HEK293T (cell line): ENCODE data around the gene SNX33.

ENCODE experiments used
- CTCF ChIA-PET: fragments of 350-600 bp; formaldehyde crosslinking; extraction: SDS; loops from one replicate; lab custom pipeline; 2021; ENCODE audit warnings: antibody characterized with exemption, inconsistent platforms; lab: Yijun Ruan, JAX
- POLR2A ChIA-PET: fragments of 350-600 bp; formaldehyde crosslinking; extraction: SDS; loops from one replicate; lab custom pipeline; 2020; ENCODE audit warnings: antibody characterized with exemption, inconsistent platforms; lab: Yijun Ruan, JAX
- DNase-seq: peaks from one replicate; pipeline ENCODE4 v3.0.0; 2012; ENCODE audit warnings: mixed read lengths; ENCODE audit errors: extremely low spot score
- ARNT ChIP-seq: fragments of 450-650 bp; IDR thresholded peaks from 2 replicates; pipeline ENCODE4 v1.6.1; 2017; ENCODE audit warnings: mild to moderate bottlenecking
- BHLHE40 ChIP-seq: fragments of 450-650 bp; IDR thresholded peaks from 2 replicates; pipeline ENCODE4 v1.6.1; 2016; ENCODE audit warnings: mild to moderate bottlenecking, moderate library complexity, borderline replicate concordance
- CTBP1 ChIP-seq: fragments of 450-650 bp; IDR thresholded peaks from 2 replicates; pipeline ENCODE4 v1.6.1; 2016; ENCODE audit warnings: borderline replicate concordance
- ELF4 ChIP-seq: fragments of 450-650 bp; IDR thresholded peaks from 2 replicates; pipeline ENCODE4 v1.6.1; 2017; ENCODE audit warnings: antibody characterized with exemption
- FOXA1 ChIP-seq: fragments of 450-650 bp; IDR thresholded peaks from 2 replicates; pipeline ENCODE4 v1.6.1; 2016; ENCODE audit warnings: mild to moderate bottlenecking
- FOXK2 ChIP-seq: fragments of 450-650 bp; IDR thresholded peaks from 2 replicates; pipeline ENCODE4 v1.6.1; 2016; ENCODE audit warnings: mild to moderate bottlenecking
- FOXM1 ChIP-seq: fragments of 450-650 bp; IDR thresholded peaks from 2 replicates; pipeline ENCODE4 v1.6.1; 2017; ENCODE audit warnings: mild to moderate bottlenecking, borderline replicate concordance
- HDGF ChIP-seq: fragments of 450-650 bp; IDR thresholded peaks from 2 replicates; pipeline ENCODE4 v1.6.1; 2017; ENCODE audit warnings: antibody characterized with exemption, borderline replicate concordance
- L3MBTL2 ChIP-seq: fragments of 450-650 bp; conservative IDR thresholded peaks from 2 replicates; pipeline ENCODE4 v1.6.1; 2016; ENCODE audit warnings: mild to moderate bottlenecking
- LEF1 ChIP-seq: fragments of 450-650 bp; IDR thresholded peaks from 2 replicates; pipeline ENCODE4 v1.6.1; 2017; ENCODE audit warnings: mild to moderate bottlenecking, borderline replicate concordance
- NFRKB ChIP-seq: fragments of 450-650 bp; IDR thresholded peaks from 2 replicates; pipeline ENCODE4 v1.6.1; 2016; ENCODE audit warnings: mild to moderate bottlenecking, moderate library complexity
- SP1 ChIP-seq: fragments of 450-650 bp; IDR thresholded peaks from 2 replicates; pipeline ENCODE4 v1.6.1; 2017
- SUZ12 ChIP-seq: fragments of 450-650 bp; IDR thresholded peaks from 2 replicates; pipeline ENCODE4 v1.6.1; 2016; ENCODE audit warnings: mild to moderate bottlenecking
- TARDBP ChIP-seq: fragments of 450-650 bp; IDR thresholded peaks from 2 replicates; pipeline ENCODE4 v1.6.1; 2016
- ZNF384 ChIP-seq: fragments of 450-650 bp; IDR thresholded peaks from 2 replicates; pipeline ENCODE4 v1.6.1; 2016
- TF ChIP-seq, protein P1 (sequence below): fragments of 450-650 bp; IDR thresholded peaks from 2 replicates; pipeline ENCODE4 v1.6.1; 2016

Gene SNX33

DNA sequence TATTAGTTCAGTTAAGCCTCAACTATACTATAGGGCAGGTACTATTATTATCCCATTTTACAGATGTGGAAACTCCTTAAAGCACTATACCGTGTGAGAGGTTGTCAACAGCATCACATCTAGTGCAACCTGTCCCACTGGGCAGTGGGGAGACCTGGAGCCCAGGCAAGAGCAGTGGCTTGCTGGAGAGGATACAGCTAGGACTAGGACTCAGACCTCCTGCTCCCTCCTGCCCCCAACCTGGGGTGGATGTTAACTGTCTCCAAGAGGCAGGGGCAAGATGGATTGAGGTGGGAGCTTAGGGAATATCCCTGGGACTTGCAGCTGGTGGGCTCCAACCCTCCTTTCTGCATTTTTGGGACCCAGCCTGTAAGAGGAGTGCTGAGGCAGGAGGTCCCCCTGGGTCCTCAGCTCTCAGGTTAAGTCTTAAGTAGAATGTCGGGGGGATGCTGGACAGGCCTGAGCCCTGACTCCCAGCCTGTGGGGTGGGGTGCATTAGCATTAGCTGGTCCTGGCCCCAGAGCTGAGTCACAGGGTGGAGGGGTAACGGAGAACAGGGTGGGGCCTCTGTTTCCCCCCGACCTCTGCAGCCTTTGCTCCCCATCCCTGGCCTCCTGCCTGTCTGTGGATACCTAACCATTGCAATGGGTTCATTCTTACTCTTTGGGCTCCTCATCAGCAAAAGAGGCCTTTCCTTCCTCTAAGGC is 6.6 kb downstream of the SNX33 start:
- TF ChIP-seq ZNF384 (no peak), L3MBTL2 (no peak), ELF4 (no peak), SP1 (no peak)
- ChIA-PET CTCF (interaction anchor here (0.6 to 1.0 kb wide), 2 partner anchors 57 to 1974 kb away, joined by 3 to 4 read pairs; no protein-coding TSS in a partner anchor), POLR2A (interaction anchor here (1.0 to 1.3 kb wide), 4 partner anchors 7 to 202 kb away, joined by 3 to 5 read pairs (median 3); partner anchors contain the start of gene IMP3)
- DNase-seq: no peak

GRCh38 chr15:75655931-75656330 is 8.2 kb downstream of the SNX33 start:
- TF ChIP-seq ARNT (no peak), FOXA1 (no peak), ELF4 (no peak), L3MBTL2 (no peak), NFRKB (no peak), CTBP1 (no peak), FOXK2 (no peak), SP1 (no peak), TARDBP (no peak), ZNF384 (no peak), SUZ12 (no peak), BHLHE40 (no peak), FOXM1 (no peak), HDGF (no peak), LEF1 (no peak)
- TF ChIP-seq, protein P1, sequence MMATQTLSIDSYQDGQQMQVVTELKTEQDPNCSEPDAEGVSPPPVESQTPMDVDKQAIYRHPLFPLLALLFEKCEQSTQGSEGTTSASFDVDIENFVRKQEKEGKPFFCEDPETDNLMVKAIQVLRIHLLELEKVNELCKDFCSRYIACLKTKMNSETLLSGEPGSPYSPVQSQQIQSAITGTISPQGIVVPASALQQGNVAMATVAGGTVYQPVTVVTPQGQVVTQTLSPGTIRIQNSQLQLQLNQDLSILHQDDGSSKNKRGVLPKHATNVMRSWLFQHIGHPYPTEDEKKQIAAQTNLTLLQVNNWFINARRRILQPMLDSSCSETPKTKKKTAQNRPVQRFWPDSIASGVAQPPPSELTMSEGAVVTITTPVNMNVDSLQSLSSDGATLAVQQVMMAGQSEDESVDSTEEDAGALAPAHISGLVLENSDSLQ: no peak
- DNase-seq: no peak
- ChIA-PET POLR2A (no interaction called here), CTCF (no interaction called here)

- no peak for TF ChIP-seq BHLHE40
- TF ChIP-seq, protein P1: no peak
- no peak for TF ChIP-seq FOXA1
- TF ChIP-seq ELF4: no peak
- TF ChIP-seq SP1: no peak
- no peak for TF ChIP-seq NFRKB
- TF ChIP-seq TARDBP: no peak
- TF ChIP-seq LEF1: no peak
- TF ChIP-seq CTBP1: no peak
- TF ChIP-seq SUZ12: no peak
- no peak for TF ChIP-seq ZNF384
- no peak for TF ChIP-seq ARNT
- TF ChIP-seq FOXK2: no peak
- no peak for TF ChIP-seq FOXM1
- TF ChIP-seq L3MBTL2: no peak
- no peak for TF ChIP-seq HDGF
- no peak for DNase-seq
- ChIA-PET POLR2A (no interaction called here), CTCF (no interaction called here)
Observed at GRCh38 chr15:75656331-75656730, 8.6 kb downstream of the SNX33 start.

- POLR2A ChIA-PET: no interaction called here
- TF ChIP-seq FOXA1 (no peak), ELF4 (no peak), L3MBTL2 (no peak), NFRKB (no peak), FOXK2 (no peak)
- DNase-seq: no peak
- CTCF ChIA-PET: no interaction called here
Observed at GRCh38 chr15:75656813-75657212, 9.1 kb downstream of the SNX33 start.

- TF ChIP-seq SP1 (no peak), CTBP1 (no peak), HDGF (no peak), NFRKB (no peak), FOXA1 (no peak), BHLHE40 (no peak), L3MBTL2 (no peak), ARNT (no peak), ELF4 (no peak), FOXM1 (no peak), FOXK2 (no peak), SUZ12 (no peak)
- DNase-seq: no peak
- CTCF ChIA-PET: no interaction called here
- POLR2A ChIA-PET: interaction anchor here (0.6 to 1.1 kb wide), 3 partner anchors 12 to 175 kb away, joined by 3 to 4 read pairs (median 3); partner anchors contain the start of genes IMP3 and SNX33
Observed at GRCh38 chr15:75659141-75659771, 11.5 kb downstream of the SNX33 start.

GRCh38 chr15:75659928-75660645 is 12.4 kb downstream of the SNX33 start:
- DNase-seq: no peak
- ChIA-PET POLR2A (interaction anchor here (0.8 to 1.4 kb wide), 5 partner anchors 10 to 20 kb away, joined by 3 to 4 read pairs (median 3); partner anchors contain the start of genes IMP3 and SNX33), CTCF (no interaction called here)
- no peak for TF ChIP-seq SUZ12
- TF ChIP-seq FOXM1: no peak
- TF ChIP-seq ELF4: no peak
- no peak for TF ChIP-seq FOXA1
- TF ChIP-seq, protein P1: no peak
- no peak for TF ChIP-seq LEF1
- TF ChIP-seq L3MBTL2: no peak
- TF ChIP-seq SP1: no peak
- TF ChIP-seq FOXK2: no peak
- TF ChIP-seq CTBP1: no peak
- no peak for TF ChIP-seq NFRKB
